NCI-H1092 (cell line): ENCODE results near the gene HIVEP3.

ENCODE experiments used
- DNase-seq: peaks from one replicate; lab custom pipeline; 2025; lab: John Stamatoyannopoulos, UW

HIVEP3 gene

GRCh38 chr1:41530411-41530810 lies 388.3 kb downstream of the HIVEP3 start:
- DNase-seq: no peak

GRCh38 chr1:41529621-41530395 lies 388.9 kb downstream of the HIVEP3 start:
- no peak for DNase-seq

- no peak for DNase-seq
Observed at GRCh38 chr1:41528726-41529605, 389.8 kb downstream of the HIVEP3 start.

GRCh38 chr1:41528106-41528505 lies 390.6 kb downstream of the HIVEP3 start:
- no peak for DNase-seq

- no peak for DNase-seq
Observed at GRCh38 chr1:41526956-41527561, 391.7 kb downstream of the HIVEP3 start.

- no peak for DNase-seq
Observed at GRCh38 chr1:41525891-41526587, 392.7 kb downstream of the HIVEP3 start.

GRCh38 chr1:41524676-41525675 lies 393.7 kb downstream of the HIVEP3 start:
- DNase-seq: no peak

GRCh38 chr1:41523949-41524675 lies 394.6 kb downstream of the HIVEP3 start:
- no peak for DNase-seq

- DNase-seq: no peak
Observed at GRCh38 chr1:41523071-41523470, 395.7 kb downstream of the HIVEP3 start.

- no peak for DNase-seq
Observed at GRCh38 chr1:41521766-41522165, 397.0 kb downstream of the HIVEP3 start.

GRCh38 chr1:41520951-41521752 lies 397.6 kb downstream of the HIVEP3 start:
- no peak for DNase-seq

- no peak for DNase-seq
Observed at GRCh38 chr1:41519667-41520066, 399.1 kb downstream of the HIVEP3 start.

GRCh38 chr1:41518471-41518870 lies 400.3 kb downstream of the HIVEP3 start:
- no peak for DNase-seq

GRCh38 chr1:41517062-41517438 lies 401.7 kb downstream of the HIVEP3 start:
- DNase-seq: no peak

GRCh38 chr1:41516168-41517061 lies 402.3 kb downstream of the HIVEP3 start:
- peak; percentile 77 for DNase-seq

- no peak for DNase-seq
Observed at GRCh38 chr1:41515778-41516167, 402.9 kb downstream of the HIVEP3 start.

GRCh38 chr1:41515131-41515678 lies 403.5 kb downstream of the HIVEP3 start:
- DNase-seq: no peak

GRCh38 chr1:41514381-41514780 lies 404.3 kb downstream of the HIVEP3 start:
- no peak for DNase-seq
